GM12892 (cell line): Measurements from ENCODE around the gene SCUBE3.

Experiments
- DNase-seq: peaks from one replicate; pipeline ENCODE4 v3.0.0; 2011; ENCODE audit not compliant: insufficient read length
- FAIRE-seq: peaks from 2 replicates; lab custom pipeline; 2011; peaks lifted over from hg19 to GRCh38; lab: Jason Lieb, UNC
- POLR2A ChIP-seq: IDR thresholded peaks from 2 replicates; pipeline ENCODE4 v1.6.1; 2011; ENCODE audit warnings: low read depth, low read length, control low read depth
- POLR2AphosphoS5 ChIP-seq: IDR thresholded peaks from 2 replicates; pipeline ENCODE4 v1.6.1; 2011; ENCODE audit warnings: low read depth, low read length, control low read depth
- TAF1 ChIP-seq: IDR thresholded peaks from 2 replicates; pipeline ENCODE4 v1.6.1; 2011; ENCODE audit warnings: low read depth, mild to moderate bottlenecking, control low read depth, low read length, borderline replicate concordance

SCUBE3 gene

GRCh38 chr6:35230950-35231349, 17.2 kb downstream of the SCUBE3 start:
- DNase-seq = no peak
- TF ChIP-seq POLR2A (no peak), TAF1 (no peak), POLR2AphosphoS5 (no peak)
- no peak for FAIRE-seq

GRCh38 chr6:35231563-35231962, 17.8 kb downstream of the SCUBE3 start:
- no peak for FAIRE-seq
- no peak for TF ChIP-seq TAF1
- no peak for TF ChIP-seq POLR2AphosphoS5
- TF ChIP-seq POLR2A = no peak
- no peak for DNase-seq

GRCh38 chr6:35234901-35235300, 21.1 kb downstream of the SCUBE3 start:
- TF ChIP-seq POLR2A = no peak
- no peak for TF ChIP-seq POLR2AphosphoS5
- TF ChIP-seq TAF1 = no peak
- FAIRE-seq (no peak), DNase-seq (no peak)

- DNase-seq (no peak), FAIRE-seq (no peak)
- no peak for TF ChIP-seq POLR2AphosphoS5
- TF ChIP-seq TAF1 = no peak
- TF ChIP-seq POLR2A = no peak
Measured at GRCh38 chr6:35236223-35236622, 22.5 kb downstream of the SCUBE3 start.

DNA sequence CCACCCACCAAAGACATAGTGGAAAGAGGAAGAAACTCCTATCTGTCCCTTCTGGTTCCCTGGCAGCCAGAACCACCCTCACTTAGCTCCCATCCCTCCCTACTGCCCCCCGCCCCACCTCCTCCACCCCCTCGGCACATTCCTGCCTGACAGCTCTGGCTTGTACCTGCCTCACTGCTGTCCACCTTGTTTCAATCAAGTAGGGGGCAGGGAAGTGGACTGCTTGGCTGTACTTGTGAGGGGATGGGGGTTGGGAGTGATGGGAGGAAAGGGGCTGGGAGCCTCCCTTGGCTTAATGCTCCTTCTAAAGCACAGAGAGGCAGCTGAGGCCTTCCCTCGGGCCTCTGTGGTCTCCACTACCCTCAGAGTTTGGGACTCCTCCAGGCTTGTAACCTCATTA, 23.7 kb downstream of the SCUBE3 start:
- DNase-seq = no peak
- TF ChIP-seq POLR2AphosphoS5 (no peak), TAF1 (no peak), POLR2A (no peak)
- FAIRE-seq = no peak

DNA sequence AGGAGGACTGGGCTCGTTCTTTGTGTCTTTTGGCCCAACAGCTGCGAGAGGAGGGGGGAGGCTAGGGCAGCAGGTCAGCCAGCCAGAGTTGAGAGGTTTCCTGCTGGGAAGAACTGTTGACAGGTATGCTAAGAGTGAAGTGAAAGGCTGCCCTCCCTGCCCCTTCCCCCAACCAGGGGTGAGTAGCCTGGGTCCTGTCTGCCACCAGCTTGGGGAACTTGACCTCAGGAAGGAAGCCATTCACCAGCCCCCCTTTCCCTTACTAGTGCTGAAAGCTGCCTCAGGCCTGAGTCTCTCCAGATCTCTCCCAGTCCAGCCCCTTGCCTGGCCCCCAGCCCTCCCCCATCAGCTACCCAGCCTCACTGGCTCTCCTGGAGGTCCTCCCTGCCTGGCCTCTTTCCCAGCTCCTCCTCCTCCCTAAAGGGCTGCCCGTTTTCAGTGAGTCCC, 25.1 kb downstream of the SCUBE3 start:
- TF ChIP-seq POLR2A (no peak), POLR2AphosphoS5 (no peak), TAF1 (no peak)
- FAIRE-seq = no peak
- DNase-seq = no peak

GRCh38 chr6:35239581-35239980, 25.8 kb downstream of the SCUBE3 start:
- TF ChIP-seq POLR2AphosphoS5 (no peak), POLR2A (no peak), TAF1 (no peak)
- DNase-seq (no peak), FAIRE-seq (no peak)

- FAIRE-seq (peak; percentile 82), DNase-seq (peak; percentile 79)
- TF ChIP-seq TAF1 (no peak), POLR2AphosphoS5 (no peak), POLR2A (no peak)
Measured at GRCh38 chr6:35240838-35241801, 27.4 kb downstream of the SCUBE3 start.

DNA sequence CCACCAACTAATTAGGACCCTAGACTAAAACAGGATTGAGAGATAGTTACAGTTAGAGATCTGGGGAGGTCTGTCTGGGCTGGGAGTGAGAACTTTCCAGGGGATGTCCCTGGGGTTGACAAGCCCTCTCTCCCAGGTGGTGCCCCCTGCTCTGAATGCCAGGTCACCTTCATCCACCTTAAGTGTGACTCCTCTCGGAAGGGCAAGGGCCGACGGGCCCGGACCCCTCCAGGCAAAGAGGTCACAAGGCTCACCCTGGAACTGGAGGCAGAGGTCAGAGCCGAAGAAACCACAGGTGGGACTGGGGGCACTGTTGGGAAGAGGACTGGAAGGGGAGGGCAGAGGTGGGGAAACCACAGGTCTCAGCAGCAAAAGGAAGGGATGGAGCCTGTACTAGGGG, 28.7 kb downstream of the SCUBE3 start:
- FAIRE-seq = no peak
- no peak for DNase-seq
- TF ChIP-seq POLR2AphosphoS5 = no peak
- no peak for TF ChIP-seq TAF1
- TF ChIP-seq POLR2A = no peak

GRCh38 chr6:35242906-35243305, 29.1 kb downstream of the SCUBE3 start:
- FAIRE-seq (no peak), DNase-seq (no peak)
- TF ChIP-seq POLR2AphosphoS5 = no peak
- TF ChIP-seq TAF1 = no peak
- TF ChIP-seq POLR2A = no peak

DNA sequence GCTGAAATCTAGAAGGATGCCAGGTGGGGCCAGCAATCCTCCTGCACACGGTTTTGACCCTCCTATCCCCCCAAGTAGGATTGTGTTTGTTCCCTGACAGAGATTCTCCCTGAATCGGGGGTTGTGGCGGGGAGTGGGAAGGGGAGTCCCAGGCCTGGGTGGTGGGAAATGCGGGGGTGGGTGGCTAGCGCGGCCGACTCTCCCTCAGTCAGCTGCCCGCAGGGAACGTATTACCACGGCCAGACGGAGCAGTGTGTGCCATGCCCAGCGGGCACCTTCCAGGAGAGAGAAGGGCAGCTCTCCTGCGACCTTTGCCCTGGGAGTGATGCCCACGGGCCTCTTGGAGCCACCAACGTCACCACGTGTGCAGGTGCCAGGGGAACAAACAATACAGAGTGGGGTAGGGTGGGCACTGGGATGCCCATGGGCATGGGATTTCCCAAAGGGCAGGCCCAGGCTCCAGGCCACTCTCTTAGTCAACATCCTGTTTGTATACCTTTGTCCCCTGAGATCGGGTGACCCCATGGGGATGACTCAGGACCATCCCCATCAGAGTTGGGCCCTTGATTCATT, 29.7 kb downstream of the SCUBE3 start:
- no peak for FAIRE-seq
- TF ChIP-seq TAF1 = no peak
- no peak for TF ChIP-seq POLR2AphosphoS5
- no peak for TF ChIP-seq POLR2A
- DNase-seq = no peak
